ENCODE measurements around the gene COQ8A. TPM values are rescaled to one million over a fixed set of nuclear protein-coding genes. Genes with fewer than 3 reads are reported as not detected.

The COQ8A gene
- polyA plus RNA-seq, 1 of the 3 experiments (the other 2 are of a cell fraction) = 11.8 TPM

GRCh38 chr1:226940029-226940805 is at the start of gene COQ8A (continued):
- TF ChIP-seq RFX5 (IDR thresholded peaks at IDR 0.05; ENCODE audit: low read length) = peak; percentile 85
- TF ChIP-seq FOXJ3 (CRISPR knock-in tag; IDR thresholded peaks at IDR 0.05) = no peak
- TF ChIP-seq JUND (IDR thresholded peaks at IDR 0.05) = no peak
- no peak for TF ChIP-seq FOSL2 (IDR thresholded peaks at IDR 0.05; ENCODE audit: borderline replicate concordance, low read depth)
- no peak for TF ChIP-seq RCOR1 (IDR thresholded peaks at IDR 0.05; ENCODE audit: low read length)
- TF ChIP-seq, protein P1, sequence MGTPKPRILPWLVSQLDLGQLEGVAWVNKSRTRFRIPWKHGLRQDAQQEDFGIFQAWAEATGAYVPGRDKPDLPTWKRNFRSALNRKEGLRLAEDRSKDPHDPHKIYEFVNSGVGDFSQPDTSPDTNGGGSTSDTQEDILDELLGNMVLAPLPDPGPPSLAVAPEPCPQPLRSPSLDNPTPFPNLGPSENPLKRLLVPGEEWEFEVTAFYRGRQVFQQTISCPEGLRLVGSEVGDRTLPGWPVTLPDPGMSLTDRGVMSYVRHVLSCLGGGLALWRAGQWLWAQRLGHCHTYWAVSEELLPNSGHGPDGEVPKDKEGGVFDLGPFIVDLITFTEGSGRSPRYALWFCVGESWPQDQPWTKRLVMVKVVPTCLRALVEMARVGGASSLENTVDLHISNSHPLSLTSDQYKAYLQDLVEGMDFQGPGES (IDR thresholded peaks at IDR 0.05; ENCODE audit: low read depth, low read length) = peak; percentile 95
- peak; percentile 70; the same call in 1 of the 2 replicates for TF ChIP-seq MAX (IDR thresholded peaks at IDR 0.05; ENCODE audit: low read depth)
- no peak for TF ChIP-seq TEAD4 (IDR thresholded peaks at IDR 0.05; ENCODE audit: borderline replicate concordance, insufficient read depth)
- TF ChIP-seq RXRA (IDR thresholded peaks at IDR 0.05; ENCODE audit: borderline replicate concordance, low read depth) = no peak
- no peak for TF ChIP-seq GATA2 (CRISPR knock-in tag; IDR thresholded peaks at IDR 0.05)
- TF ChIP-seq NRF1 (IDR thresholded peaks at IDR 0.05; ENCODE audit: low read depth, low read length) = no peak
- no peak for TF ChIP-seq POLR2AphosphoS5 (IDR thresholded peaks at IDR 0.05; ENCODE audit: low read depth, low read length)

DNA sequence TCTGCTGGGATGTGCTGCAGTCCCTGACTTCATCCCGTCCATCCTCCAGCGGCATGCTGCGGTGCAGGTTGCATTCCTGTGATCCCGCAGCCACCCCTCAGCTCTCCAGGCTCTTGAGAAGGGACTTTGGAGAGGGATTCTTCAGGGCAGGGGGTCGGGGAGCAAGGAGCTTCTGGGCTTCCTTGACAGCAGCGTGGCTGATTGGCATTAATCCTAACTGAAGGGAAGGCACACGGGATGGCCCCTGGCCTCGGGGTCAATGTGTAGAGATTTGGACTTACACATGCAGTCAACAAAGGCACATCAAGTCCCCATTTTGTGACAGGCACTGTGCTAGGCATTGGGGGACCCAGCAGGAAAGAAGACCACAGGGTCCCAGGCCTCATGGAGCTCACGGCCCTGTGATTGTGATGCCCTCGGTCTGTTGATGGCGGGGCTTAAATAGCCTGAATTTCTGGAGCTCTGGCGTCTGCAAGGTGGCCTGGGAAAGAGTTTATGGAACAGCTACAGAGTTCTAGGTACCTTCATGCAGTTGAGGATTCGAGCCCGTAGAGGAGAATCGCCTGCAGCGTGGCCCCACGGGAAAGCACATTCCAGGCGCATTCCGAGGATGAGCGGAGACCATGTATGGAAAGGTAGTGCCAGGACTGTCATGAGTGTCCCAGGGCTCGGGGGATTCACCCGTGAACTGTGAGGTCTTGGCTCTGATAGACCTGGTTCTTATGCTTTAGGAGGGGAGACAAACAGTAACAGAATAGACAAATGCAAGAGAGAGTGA is 49.6 kb upstream of the COQ8A start:
- 74% methylated on average over 7 of the region's 22 CpGs for WGBS (ENCODE audit: low lambda C conversion rate)
- H3K4me2 ChIP-seq = no peak overlapping the region
- CTCF ChIA-PET = no interaction called here
- no peaks in the 10 kb centered on the region for H3K27me3 ChIP-seq (ENCODE audit: insufficient read depth)
- no peaks in the 10 kb centered on the region for H3K9me2 ChIP-seq
- no peaks in the 10 kb centered on the region for H4K20me1 ChIP-seq (ENCODE audit: insufficient read depth)
- no peaks in the 10 kb centered on the region for H3K4me1 ChIP-seq (ENCODE audit: control insufficient read depth in 1 of 2, insufficient read depth in 2 of 2, low read depth in 1 of 2, low read length in 1 of 2)
- no peaks in the 10 kb centered on the region for H3K79me2 ChIP-seq (ENCODE audit: insufficient read depth)
- no peak overlapping the region for H3K4me3 ChIP-seq (ENCODE audit: low read depth in 2 of 2, low read length in 1 of 2)
- no peak overlapping the region for H2AFZ ChIP-seq (ENCODE audit: low read depth)
- no peak overlapping the region for H3K9ac ChIP-seq
- TF ChIP-seq CHD2 (IDR thresholded peaks at IDR 0.05; ENCODE audit: low read length, partially characterized antibody) (no peak), SMC3 (IDR thresholded peaks at IDR 0.05; ENCODE audit: low read depth, low read length) (no peak), RFX5 (IDR thresholded peaks at IDR 0.05; ENCODE audit: low read length) (no peak), RAD21 (IDR thresholded peaks at IDR 0.05; ENCODE audit: low read length) (no peak), FOXM1 (IDR thresholded peaks at IDR 0.05; ENCODE audit: low read depth) (no peak), GATA2 (CRISPR knock-in tag; IDR thresholded peaks at IDR 0.05) (no peak), USF1 (IDR thresholded peaks at IDR 0.05; ENCODE audit: borderline replicate concordance, low read depth) (no peak), MAX (IDR thresholded peaks at IDR 0.05; ENCODE audit: low read depth) (no peak), NRF1 (IDR thresholded peaks at IDR 0.05; ENCODE audit: low read depth, low read length) (no peak), FOSL2 (IDR thresholded peaks at IDR 0.05; ENCODE audit: borderline replicate concordance, low read depth) (no peak), RCOR1 (IDR thresholded peaks at IDR 0.05; ENCODE audit: low read length) (no peak), MEF2A (IDR thresholded peaks at IDR 0.05; ENCODE audit: borderline replicate concordance, low read depth) (no peak), ELF1 (IDR thresholded peaks at IDR 0.05) (no peak), JUND (IDR thresholded peaks at IDR 0.05) (no peak), FOXJ3 (CRISPR knock-in tag; IDR thresholded peaks at IDR 0.05) (no peak), TAF1 (IDR thresholded peaks at IDR 0.05; ENCODE audit: borderline replicate concordance, low read depth, low read length) (no peak), MXI1 (IDR thresholded peaks at IDR 0.05; ENCODE audit: low read depth, low read length) (no peak), CTCF (IDR thresholded peaks at IDR 0.05) (no peak)
- TF ChIP-seq, protein P2, sequence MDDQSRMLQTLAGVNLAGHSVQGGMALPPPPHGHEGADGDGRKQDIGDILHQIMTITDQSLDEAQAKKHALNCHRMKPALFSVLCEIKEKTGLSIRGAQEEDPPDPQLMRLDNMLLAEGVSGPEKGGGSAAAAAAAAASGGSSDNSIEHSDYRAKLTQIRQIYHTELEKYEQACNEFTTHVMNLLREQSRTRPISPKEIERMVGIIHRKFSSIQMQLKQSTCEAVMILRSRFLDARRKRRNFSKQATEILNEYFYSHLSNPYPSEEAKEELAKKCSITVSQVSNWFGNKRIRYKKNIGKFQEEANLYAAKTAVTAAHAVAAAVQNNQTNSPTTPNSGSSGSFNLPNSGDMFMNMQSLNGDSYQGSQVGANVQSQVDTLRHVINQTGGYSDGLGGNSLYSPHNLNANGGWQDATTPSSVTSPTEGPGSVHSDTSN (IDR thresholded peaks at IDR 0.05) = no peak
- DNase-seq = no peak
- no peak overlapping the region for H3K27ac ChIP-seq (ENCODE audit: low read depth in 2 of 2, low read length in 1 of 2)
- POLR2A ChIA-PET = no interaction called here
- H3K9me3 ChIP-seq = no peaks in the 10 kb centered on the region
- H3K36me3 ChIP-seq (replicated peaks in 1 of 2; ENCODE audit: control insufficient read depth in 1 of 2, insufficient read depth in 2 of 2, low read length in 1 of 2) = peaks cover 0 to 29% of the 10 kb centered on the region in 2 experiments
- no peaks in the 10 kb centered on the region for H3F3A ChIP-seq (replicated peaks; ENCODE audit: insufficient read depth)
